Prostate gland (tissue), 2 donors: ENCODE results near the gene ERC2. TPM values are rescaled to one million over a fixed set of nuclear protein-coding genes. Genes with fewer than 3 reads are reported as not detected.

Experiments
- DNase-seq: peaks from one replicate; pipeline ENCODE4 v3.0.0-alpha.2; 2019; ENCODE audit warnings: low spot score
- H3K27ac ChIP-seq, 2 donors: fragments of 200-600 bp; sonication (generic); 2 replicates each; pipeline ENCODE4 v1.5.1; 2017 to 2019
- H3K27me3 ChIP-seq: fragments of 200-600 bp; sonication (generic); replicated peaks from 2 replicates; pipeline ENCODE4 v1.5.1; 2019; ENCODE audit not compliant: insufficient read depth
- H3K36me3 ChIP-seq, 2 donors: fragments of 200-600 bp; sonication (generic); 1 replicate in 1 of 2; 2 replicates in 1 of 2; pipeline versions ENCODE4 v1.5.1 to v1.8.1; 2017 to 2019
- H3K4me1 ChIP-seq: fragments of 200-600 bp; sonication (generic); replicated peaks from 2 replicates; pipeline ENCODE4 v1.5.1; 2019
- H3K4me3 ChIP-seq, 2 donors: fragments of 200-600 bp; sonication (generic); 2 replicates each; pipeline ENCODE4 v1.5.1; 2017 to 2019
- H3K9me3 ChIP-seq: fragments of 200-600 bp; sonication (generic); 2 replicates; pipeline ENCODE4 v1.5.1; 2017
- POLR2A ChIP-seq: fragments of 450-650 bp; IDR thresholded peaks from one replicate; pipeline ENCODE4 v1.6.1; 2016; ENCODE audit warnings: antibody characterized with exemption, mild to moderate bottlenecking
- POLR2AphosphoS5 ChIP-seq: sonication (generic); formaldehyde crosslinking; IDR thresholded peaks from one replicate; pipeline ENCODE4 v1.6.1; 2017; ENCODE audit warnings: antibody characterized with exemption
- WGBS: methylation state at CpG from one replicate; pipeline ENCODE4 v1.1.5; 2018; 5-methylcytosine and 5-hydroxymethylcytosine counted together
- intact Hi-C: fragments of 100-400 bp; cut with DNase I; formaldehyde crosslinking; loops from one replicate; pipeline ENCODE4 v1.14.2; 2022
- total RNA-seq, 2 donors: library from RNA; depleted of rRNA; stranded (reverse); fragments of >200 nt; gene quantifications; one replicate each; pipeline ENCODE4 v1.1.0, GENCODE V29; 2016
- TF ChIP-seq, protein P1 (sequence below), 4 experiments: fragments of 200-600 bp in 2 of 4; fragments of 450-650 bp in 2 of 4; sonication (generic) in 2 of 4; IDR thresholded peaks; 1 replicate in 3 of 4; 2 replicates in 1 of 4; pipeline ENCODE4 v1.5.1; 2016 to 2019; ENCODE audit warnings: antibody characterized with exemption in 4 of 4, mild to moderate bottlenecking in 2 of 4, moderate library complexity in 2 of 4

ERC2 gene
- total RNA-seq, 2 donors from 2014 or later, result 1.0 to 2.7 TPM

DNA sequence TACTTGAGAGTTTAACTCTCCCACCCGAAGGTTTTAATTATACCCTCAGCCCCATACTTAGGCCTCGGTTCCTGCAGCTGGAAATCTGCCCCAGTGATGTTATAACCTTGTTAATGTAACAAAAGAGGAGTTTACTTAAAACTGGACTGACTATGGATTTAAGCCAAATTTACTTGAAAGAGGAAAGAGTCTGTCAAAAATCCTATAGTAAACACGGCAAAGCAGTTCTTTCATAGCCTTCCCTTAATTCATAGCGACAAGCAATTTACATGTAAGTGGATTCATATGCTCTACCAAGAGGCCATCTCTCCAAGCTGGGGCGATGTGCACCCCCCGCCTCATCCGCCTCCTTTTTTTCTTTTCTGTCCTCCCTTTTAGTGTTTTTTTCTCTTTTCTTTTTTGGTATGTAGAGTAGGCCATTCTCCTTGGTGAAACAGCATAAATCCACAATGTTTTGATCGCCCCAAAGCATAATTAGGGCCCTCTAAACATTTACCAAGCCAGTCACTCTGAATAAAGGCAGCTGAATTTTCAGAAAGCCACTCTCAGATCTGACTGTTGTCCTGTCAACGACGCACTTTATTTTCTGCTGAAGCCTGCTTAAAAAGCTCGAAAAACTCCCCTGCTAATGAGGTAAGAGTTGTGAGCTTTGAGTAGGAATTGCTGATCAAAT lies 608.1 kb downstream of the ERC2 start:
- intact Hi-C loops, result no loop called here
- WGBS, result 55% methylated on average over 11 of the region's 11 CpGs
- Histone ChIP-seq H3K27me3 (no peaks in the 10 kb centered on the region), H3K4me1 (no peaks in the 10 kb centered on the region), H3K9me3 (no peaks in the 10 kb centered on the region), H3K27ac (no peak overlapping the region), H3K4me3 (no peak overlapping the region), H3K36me3 (no peaks in the 10 kb centered on the region)
- DNase-seq, result no peak
- TF ChIP-seq POLR2A (no peak), POLR2AphosphoS5 (no peak)
- TF ChIP-seq, protein P1, sequence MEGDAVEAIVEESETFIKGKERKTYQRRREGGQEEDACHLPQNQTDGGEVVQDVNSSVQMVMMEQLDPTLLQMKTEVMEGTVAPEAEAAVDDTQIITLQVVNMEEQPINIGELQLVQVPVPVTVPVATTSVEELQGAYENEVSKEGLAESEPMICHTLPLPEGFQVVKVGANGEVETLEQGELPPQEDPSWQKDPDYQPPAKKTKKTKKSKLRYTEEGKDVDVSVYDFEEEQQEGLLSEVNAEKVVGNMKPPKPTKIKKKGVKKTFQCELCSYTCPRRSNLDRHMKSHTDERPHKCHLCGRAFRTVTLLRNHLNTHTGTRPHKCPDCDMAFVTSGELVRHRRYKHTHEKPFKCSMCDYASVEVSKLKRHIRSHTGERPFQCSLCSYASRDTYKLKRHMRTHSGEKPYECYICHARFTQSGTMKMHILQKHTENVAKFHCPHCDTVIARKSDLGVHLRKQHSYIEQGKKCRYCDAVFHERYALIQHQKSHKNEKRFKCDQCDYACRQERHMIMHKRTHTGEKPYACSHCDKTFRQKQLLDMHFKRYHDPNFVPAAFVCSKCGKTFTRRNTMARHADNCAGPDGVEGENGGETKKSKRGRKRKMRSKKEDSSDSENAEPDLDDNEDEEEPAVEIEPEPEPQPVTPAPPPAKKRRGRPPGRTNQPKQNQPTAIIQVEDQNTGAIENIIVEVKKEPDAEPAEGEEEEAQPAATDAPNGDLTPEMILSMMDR (IDR thresholded peaks at IDR 0.05), result no peak

DNA sequence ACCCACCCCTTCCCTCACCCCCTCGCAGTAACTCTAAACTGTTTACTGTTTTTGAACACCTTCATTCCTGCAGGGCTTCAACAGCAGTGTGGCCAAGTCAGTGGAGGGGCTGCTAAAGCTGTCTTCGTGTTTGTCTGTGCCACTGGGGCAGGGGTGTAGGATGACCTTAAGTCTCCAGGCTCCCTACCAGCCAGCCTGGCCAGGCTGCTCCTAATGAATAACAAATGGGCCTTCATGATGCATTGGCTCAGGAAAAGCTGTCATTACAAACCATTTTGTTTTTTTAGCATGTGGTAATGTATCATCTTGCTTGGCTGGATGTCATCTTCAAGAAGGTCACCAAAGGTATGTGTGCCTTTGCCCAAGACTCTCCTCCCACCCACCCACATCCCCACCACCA lies 609.0 kb downstream of the ERC2 start:
- Histone ChIP-seq H3K4me1 (no peaks in the 10 kb centered on the region), H3K4me3 (no peak overlapping the region), H3K36me3 (no peaks in the 10 kb centered on the region), H3K9me3 (no peaks in the 10 kb centered on the region), H3K27me3 (no peaks in the 10 kb centered on the region), H3K27ac (no peak overlapping the region)
- 78% methylated on average over 2 of the region's 2 CpGs for WGBS
- intact Hi-C loops, result no loop called here
- DNase-seq, result no peak
- no peak for TF ChIP-seq POLR2AphosphoS5

DNA sequence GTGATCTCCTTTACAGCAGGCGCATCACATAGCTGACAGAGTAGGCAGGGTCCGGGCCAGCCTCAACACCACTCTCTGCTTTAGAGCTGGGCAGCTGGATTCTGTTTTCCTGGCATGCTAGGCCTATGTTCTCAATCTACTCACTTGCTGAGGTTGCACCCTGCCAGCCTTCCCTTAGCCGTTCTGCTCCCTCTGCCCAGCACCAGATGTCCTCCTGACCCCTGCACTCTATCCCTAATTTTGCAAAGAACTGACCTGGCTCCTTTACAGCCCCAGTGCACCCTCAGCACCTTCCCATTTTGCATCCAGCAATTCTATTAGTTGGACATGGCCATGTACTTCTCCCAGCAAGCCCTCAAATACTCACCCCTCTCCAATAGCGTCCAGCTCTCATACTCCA lies 609.5 kb downstream of the ERC2 start:
- DNase-seq, result no peak
- Histone ChIP-seq H3K27ac (no peak overlapping the region), H3K36me3 (no peaks in the 10 kb centered on the region), H3K4me1 (no peaks in the 10 kb centered on the region), H3K27me3 (no peaks in the 10 kb centered on the region), H3K4me3 (no peak overlapping the region), H3K9me3 (no peaks in the 10 kb centered on the region)
- intact Hi-C loops, result no loop called here
- no peak for TF ChIP-seq POLR2A
- no peak for TF ChIP-seq POLR2AphosphoS5
- TF ChIP-seq, protein P1 (IDR thresholded peaks at IDR 0.05), result no peak
- WGBS, result 63% methylated on average over 4 of the region's 4 CpGs

DNA sequence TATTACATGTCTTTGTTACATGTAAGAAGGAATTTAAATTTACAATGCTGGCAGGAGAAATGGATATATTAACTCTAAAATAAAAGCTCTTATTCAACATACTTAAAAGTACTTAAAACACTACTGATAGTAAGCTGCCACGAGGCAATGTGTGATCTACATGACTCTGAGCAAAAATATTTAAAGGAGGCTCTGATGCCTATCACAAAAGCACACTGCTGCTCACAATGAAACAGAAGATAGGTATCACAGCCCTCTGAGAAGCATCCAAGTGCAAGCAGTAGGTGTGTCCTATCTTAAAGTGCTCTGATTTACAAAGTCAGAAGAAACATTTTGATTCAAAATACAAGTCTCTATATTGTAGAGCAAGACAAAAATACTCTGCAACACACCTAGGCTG lies 610.0 kb downstream of the ERC2 start:
- TF ChIP-seq, protein P1 (IDR thresholded peaks at IDR 0.05), result no peak
- no peak for TF ChIP-seq POLR2AphosphoS5
- TF ChIP-seq POLR2A, result no peak
- no peak for DNase-seq
- intact Hi-C loops, result no loop called here
- Histone ChIP-seq H3K36me3 (no peaks in the 10 kb centered on the region), H3K4me1 (no peaks in the 10 kb centered on the region), H3K27me3 (no peaks in the 10 kb centered on the region), H3K4me3 (no peak overlapping the region), H3K27ac (no peak overlapping the region), H3K9me3 (no peaks in the 10 kb centered on the region)
- 7% methylated on average over 1 of the region's 1 CpG for WGBS

DNA sequence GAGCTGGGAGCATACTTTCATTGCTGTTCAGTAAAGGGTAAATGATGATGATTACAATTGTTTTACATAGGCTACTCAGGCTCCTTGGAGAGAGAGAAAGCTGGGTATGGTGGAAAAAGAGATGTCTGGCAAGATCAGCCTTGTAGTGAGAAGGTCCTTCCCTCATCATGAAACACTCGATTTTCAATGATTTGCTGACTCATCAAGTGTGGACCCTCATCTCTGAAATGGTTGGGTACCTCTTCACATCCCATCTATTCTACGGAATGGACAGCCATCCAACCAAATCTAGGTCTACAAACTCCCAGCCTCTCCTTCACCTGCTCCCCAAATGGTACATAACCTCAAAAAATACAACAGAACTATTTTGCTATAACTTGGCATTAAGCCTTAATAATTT lies 610.6 kb downstream of the ERC2 start:
- intact Hi-C loops, result no loop called here
- TF ChIP-seq, protein P1 (IDR thresholded peaks at IDR 0.05), result no peak
- TF ChIP-seq POLR2A (no peak), POLR2AphosphoS5 (no peak)
- no peaks in the 10 kb centered on the region for H3K27me3 ChIP-seq
- no peaks in the 10 kb centered on the region for H3K4me1 ChIP-seq
- WGBS, result 74% methylated on average over 2 of the region's 2 CpGs
- DNase-seq, result no peak
- no peaks in the 10 kb centered on the region for H3K36me3 ChIP-seq
- H3K4me3 ChIP-seq, result no peak overlapping the region
- H3K9me3 ChIP-seq, result no peaks in the 10 kb centered on the region
- no peak overlapping the region for H3K27ac ChIP-seq
